Colonic mucosa (tissue), 4 donors: ENCODE measurements around the gene PLXNA4. TPM values are rescaled to one million over a fixed set of nuclear protein-coding genes. Genes with fewer than 3 reads are reported as not detected.

Experiments
- DNase-seq: peaks from one replicate; pipeline ENCODE4 v3.0.0-alpha.2; 2020
- H3K27ac ChIP-seq: fragments of 200-600 bp; one replicate; pipeline ENCODE4 v1.8.0; 2021
- H3K27me3 ChIP-seq: fragments of 200-600 bp; one replicate; pipeline ENCODE4 v1.8.0; 2021
- H3K36me3 ChIP-seq: fragments of 200-600 bp; one replicate; pipeline ENCODE4 v1.8.0; 2021
- H3K4me1 ChIP-seq: fragments of 200-600 bp; one replicate; pipeline ENCODE4 v1.8.0; 2021; ENCODE audit warnings: mild to moderate bottlenecking
- H3K4me3 ChIP-seq: fragments of 200-600 bp; one replicate; pipeline ENCODE4 v1.8.0; 2021
- H3K9ac ChIP-seq, 2 donors: one replicate each; pipeline ENCODE4 v1.7.0; 2013; ENCODE audit warnings: control low read depth in 2 of 2, low read depth in 2 of 2, low read length in 2 of 2
- H3K9me3 ChIP-seq: fragments of 200-600 bp; one replicate; pipeline ENCODE4 v1.8.0; 2021
- CTCF ChIP-seq: fragments of 200-600 bp; IDR thresholded peaks from one replicate; pipeline ENCODE4 v1.8.0; 2022; ENCODE audit warnings: antibody characterized with exemption, mild to moderate bottlenecking
- intact Hi-C: fragments of 100-400 bp; cut with DNase I; formaldehyde crosslinking; loops from one replicate; pipeline ENCODE4 v1.14.1; 2022
- total RNA-seq, 2 donors: library from RNA; stranded (reverse); fragmentation: NEBNext Ultra II Directional in 1 of 2; extraction: Animal tissue kit (Norgen Biotek cat#: 25700) in 1 of 2; gene quantifications; one replicate each; pipeline ENCODE4 v1.2.1, GENCODE V29; 2021
- donor health status: healthy.
- donor health status: DM: no; HTN: no; CAD: no.
- donor health status: DM: no; HTN: no; CAD: no.

PLXNA4 gene
- total RNA-seq, 2 donors from 2014 or later = 0.15 to 0.77 TPM

DNA sequence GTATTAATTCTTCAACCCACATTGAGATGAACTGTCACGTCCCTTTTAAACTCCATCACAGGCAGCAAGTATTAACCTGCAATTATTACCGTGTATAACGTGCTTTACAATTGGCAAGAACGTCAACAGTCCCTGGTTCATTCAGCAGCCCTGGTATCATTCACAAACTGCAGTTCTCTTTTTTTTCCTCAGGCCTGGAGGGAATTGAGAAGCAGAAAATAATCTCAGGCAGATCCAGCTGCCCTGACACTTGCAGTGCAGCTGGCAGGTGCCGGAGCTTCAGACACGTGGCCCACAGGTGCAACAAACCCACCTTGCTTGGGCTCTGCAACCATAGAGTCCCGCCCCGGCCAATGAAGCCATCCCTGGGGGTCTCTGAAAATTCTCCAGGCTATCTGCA, 137.3 kb downstream of the PLXNA4 start:
- Histone ChIP-seq H3K4me3 (no peak overlapping the region), H3K9me3 (no peaks in the 10 kb centered on the region), H3K4me1 (no peaks in the 10 kb centered on the region), H3K27me3 (no peaks in the 10 kb centered on the region), H3K27ac (no peak overlapping the region), H3K9ac (no peak overlapping the region), H3K36me3 (no peaks in the 10 kb centered on the region)
- TF ChIP-seq CTCF = no peak
- intact Hi-C loops = no loop called here
- no peak for DNase-seq

DNA sequence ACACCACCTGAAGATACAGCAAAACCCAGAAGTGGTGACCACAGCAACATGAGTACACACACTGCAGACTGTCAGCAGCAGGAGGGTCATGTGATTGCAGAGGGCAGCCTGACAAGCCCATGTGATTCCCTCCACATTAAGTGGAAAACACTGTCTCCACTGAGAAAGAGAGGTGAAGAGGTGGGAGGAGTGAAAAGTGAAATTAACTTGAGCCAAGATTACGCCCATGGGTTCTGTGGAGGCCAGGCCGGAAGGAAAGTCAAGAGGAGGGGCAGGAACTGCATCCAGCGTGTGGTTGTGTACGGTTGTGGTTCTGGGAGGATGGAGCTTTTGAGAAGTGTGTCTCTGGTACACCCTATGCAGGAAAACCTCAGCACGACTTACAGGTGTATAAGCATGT, 138.5 kb downstream of the PLXNA4 start:
- H3K27ac ChIP-seq = no peak overlapping the region
- H3K9ac ChIP-seq = no peak overlapping the region
- DNase-seq = no peak
- H3K36me3 ChIP-seq = no peaks in the 10 kb centered on the region
- no peaks in the 10 kb centered on the region for H3K9me3 ChIP-seq
- no peak for TF ChIP-seq CTCF
- intact Hi-C loops = no loop called here
- no peaks in the 10 kb centered on the region for H3K27me3 ChIP-seq
- H3K4me3 ChIP-seq = no peak overlapping the region
- H3K4me1 ChIP-seq = no peaks in the 10 kb centered on the region

DNA sequence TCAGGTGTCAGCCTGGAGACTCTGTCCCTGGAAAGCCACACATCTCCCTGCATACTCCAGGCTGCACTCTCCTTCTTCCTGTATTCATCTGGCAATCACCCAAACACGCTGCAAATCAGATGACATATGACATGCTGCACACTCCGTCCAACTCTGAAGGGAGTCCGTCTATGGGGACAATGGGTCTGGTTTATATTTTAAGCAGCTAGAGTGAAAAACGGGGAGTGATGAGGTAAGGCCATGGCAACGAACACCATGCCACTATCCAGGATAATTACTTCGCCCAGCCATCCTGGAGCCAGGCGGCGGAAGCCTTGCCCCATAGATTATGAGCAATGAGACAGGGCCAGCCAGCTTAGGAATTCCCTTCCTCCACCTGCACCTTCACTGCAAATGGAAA, 140.1 kb downstream of the PLXNA4 start:
- Histone ChIP-seq H3K4me1 (no peaks in the 10 kb centered on the region), H3K27me3 (no peaks in the 10 kb centered on the region), H3K9me3 (no peaks in the 10 kb centered on the region), H3K36me3 (no peaks in the 10 kb centered on the region), H3K4me3 (no peak overlapping the region), H3K27ac (no peak overlapping the region), H3K9ac (no peak overlapping the region)
- no peak for TF ChIP-seq CTCF
- no peak for DNase-seq
- intact Hi-C loops = no loop called here

DNA sequence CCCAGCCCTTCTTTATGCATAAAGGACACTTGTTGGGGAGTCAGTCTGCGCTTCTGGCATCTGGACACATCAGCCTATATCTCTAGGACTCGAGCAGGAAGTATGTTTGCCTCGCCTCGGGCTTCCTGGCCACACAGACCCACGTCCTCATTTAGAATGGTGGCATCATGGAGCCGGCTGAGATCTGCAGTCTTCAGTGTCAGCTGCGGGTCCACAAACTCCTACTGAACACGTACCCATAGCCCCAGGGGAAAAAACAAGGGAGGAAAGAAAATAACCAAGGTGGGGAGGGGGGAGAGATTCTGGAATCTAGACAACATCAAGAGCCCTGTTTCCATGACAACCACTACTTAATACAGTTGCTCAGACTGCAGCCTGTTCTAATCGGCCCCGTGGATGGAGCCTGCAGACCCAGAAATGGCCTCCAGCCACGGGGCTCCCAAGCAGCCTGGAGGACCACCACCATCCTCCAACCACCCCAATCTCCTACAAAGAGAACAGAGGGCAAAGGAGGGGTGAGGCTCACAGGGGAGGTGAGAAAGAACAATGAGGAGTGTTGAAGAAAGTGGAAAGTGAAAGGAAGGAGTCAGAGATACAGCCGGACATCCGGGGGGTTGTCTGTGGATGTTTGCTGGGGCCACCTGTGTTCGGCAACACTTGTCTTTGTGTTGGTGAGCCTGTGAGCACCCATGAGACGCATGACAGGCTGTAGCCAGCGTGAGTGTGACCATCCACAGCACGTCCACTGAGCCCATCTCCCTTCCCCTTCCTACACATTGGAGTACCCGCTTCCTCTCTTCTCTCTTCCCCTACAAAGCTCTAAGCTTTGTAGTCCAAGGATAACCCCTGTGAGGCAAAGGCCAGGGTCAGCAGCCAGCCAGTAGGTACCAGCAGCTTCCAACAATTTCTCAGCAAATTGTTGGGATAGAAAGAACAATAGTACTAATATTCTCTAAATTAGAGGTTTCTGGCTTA, 141.0 kb downstream of the PLXNA4 start:
- Histone ChIP-seq H3K4me1 (peaks cover 3% of the 10 kb centered on the region), H3K27ac (no peak overlapping the region), H3K27me3 (no peaks in the 10 kb centered on the region), H3K36me3 (no peaks in the 10 kb centered on the region), H3K9ac (no peak overlapping the region), H3K9me3 (no peaks in the 10 kb centered on the region), H3K4me3 (no peak overlapping the region)
- no peak for TF ChIP-seq CTCF
- intact Hi-C loops = no loop called here
- no peak for DNase-seq

GRCh38 chr7:132434041-132434440, 142.2 kb downstream of the PLXNA4 start:
- no peaks in the 10 kb centered on the region for H3K36me3 ChIP-seq
- no peak overlapping the region for H3K9ac ChIP-seq
- intact Hi-C loops = no loop called here
- no peak for TF ChIP-seq CTCF
- no peak overlapping the region for H3K4me3 ChIP-seq
- H3K4me1 ChIP-seq = peaks cover 9% of the 10 kb centered on the region
- no peak overlapping the region for H3K27ac ChIP-seq
- H3K27me3 ChIP-seq = no peaks in the 10 kb centered on the region
- no peak for DNase-seq
- no peaks in the 10 kb centered on the region for H3K9me3 ChIP-seq
